IPS DF 19.7 (cell line): ENCODE results near the gene GNA15.
"Not testable (repeated sequence)": the region's sequence is repeated elsewhere in the genome, so short reads cannot be mapped to it uniquely, and the experiment has no call there.

Source experiments
- DNase-seq: peaks from one replicate; pipeline ENCODE4 v3.0.0-alpha.2; 2013; ENCODE audit warnings: low read depth, low spot score

GNA15 gene

DNA sequence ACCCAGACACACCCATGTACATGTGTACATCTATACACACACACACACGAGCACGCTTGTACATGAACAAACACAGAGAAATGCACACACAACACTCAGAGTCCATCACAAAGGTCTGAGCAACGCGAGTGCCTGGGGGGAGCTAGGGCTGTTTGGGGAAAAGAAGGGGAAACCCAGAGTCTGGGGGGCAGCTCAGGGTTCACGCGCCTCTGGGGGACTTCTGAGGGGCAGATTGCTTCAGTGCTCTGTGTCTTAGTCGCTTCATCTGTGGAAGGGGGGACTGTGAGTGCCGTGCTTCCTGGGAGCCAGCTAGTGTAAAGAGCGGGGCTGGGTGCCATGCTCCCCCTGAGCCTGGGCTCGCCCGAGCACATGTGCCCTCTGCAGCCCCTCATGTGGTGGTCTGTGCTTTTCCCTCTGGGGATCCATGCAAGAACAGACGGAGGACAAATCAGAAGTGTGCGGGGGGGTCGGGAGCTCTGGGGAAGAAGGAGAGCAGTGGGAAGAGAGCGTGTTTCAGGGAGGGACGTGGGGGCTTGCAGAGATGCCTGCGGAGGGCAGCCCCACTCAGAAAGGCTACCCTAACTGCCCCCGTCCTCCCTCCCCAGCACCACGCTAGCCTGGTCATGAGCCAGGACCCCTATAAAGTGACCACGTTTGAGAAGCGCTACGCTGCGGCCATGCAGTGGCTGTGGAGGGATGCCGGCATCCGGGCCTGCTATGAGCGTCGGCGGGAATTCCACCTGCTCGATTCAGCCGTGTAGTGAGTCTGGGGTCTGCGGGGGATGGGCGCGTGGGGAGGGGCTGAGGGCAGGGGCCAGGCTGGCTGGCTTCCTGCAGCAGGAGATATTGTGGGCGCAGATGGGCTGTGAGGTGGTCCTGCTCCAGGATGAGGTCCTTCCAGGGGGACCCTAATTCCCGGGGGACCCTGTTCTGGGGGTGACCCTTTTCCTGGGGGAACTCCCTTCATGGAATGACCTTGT is 14.0 kb downstream of the GNA15 start:
- no peak for DNase-seq

DNA sequence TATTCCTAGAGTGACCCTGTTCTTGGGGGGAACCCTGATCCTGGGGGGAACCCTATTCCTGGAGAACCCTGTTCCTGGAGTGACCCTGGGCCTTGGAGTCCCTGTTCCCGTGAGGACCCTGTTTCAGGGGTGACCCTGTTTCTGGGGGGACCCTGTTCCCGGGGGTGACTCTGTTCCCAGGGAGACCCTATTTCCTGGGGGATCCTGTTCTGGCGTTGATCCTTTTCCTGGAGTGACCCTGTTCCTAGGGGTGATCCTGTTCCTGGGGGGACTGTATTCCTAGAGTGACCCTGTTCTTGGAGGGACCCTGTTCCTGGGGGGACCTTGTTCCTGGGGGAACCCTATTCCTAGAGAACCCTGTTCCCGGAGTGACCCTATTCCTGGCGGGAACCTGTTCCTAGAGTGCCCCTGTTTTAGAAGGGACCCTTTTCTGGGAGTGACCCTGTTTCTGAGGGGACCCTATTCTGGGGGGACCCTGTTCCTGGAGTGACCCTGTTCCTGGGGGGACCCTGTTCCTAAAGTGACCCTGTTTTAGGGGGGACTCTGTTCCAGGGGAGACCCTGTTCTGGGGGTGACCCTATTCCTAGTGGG is 15.0 kb downstream of the GNA15 start:
- DNase-seq = no peak

DNA sequence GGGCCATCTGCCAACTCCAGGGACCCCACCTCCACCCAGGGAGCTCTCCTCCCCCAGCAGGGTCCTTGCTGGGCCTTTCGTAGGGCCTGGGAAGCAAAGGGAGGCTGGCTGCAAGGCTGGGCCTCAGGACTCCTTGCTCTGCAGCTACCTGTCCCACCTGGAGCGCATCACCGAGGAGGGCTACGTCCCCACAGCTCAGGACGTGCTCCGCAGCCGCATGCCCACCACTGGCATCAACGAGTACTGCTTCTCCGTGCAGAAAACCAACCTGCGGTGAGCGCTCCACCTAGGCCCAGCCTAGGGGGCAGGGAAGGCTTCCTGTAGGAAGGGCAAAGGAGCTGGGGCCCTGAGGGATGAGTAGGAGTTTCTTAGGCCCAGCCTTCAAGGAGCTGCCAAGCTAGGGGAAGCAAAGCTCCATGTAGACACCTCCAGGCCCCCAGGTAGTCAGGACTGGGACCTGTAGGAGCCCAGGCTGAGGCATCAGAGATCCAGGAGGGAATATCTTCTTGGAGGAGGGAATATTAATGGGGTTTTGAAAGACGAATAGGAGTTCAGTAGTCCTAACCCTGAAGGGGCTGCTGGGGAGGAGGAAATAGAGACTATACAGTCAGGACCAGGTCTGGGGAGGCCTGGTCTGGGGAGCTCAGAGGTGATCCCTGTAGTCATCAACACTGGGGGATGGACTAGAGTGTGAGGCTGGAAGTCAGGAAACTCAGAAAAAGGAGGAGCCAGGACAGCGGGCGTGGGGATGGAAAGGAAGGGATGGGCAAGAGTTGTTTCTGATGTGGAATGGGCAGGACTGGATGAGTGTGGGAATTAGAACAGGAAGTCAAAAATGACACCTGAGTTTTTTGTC is 16.0 kb downstream of the GNA15 start:
- DNase-seq = no peak

DNA sequence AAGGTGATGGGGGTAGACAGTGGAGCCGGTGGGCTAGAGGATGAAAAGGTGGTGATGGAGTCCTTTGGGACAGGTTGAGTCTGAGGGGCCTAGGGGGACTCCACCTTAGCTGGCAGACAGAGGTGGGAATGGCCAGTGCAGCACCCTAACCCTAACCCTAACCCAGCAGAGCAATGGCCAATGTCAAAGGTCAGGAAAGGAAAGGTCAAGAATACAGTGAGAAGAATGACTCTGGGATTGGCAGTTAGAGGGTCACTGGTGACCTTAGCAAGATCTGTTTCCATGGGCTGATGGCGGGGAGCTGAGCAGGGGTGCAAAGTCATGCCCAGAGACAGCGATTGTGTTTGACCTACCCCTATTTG is 16.6 kb downstream of the GNA15 start:
- DNase-seq = no peak

DNA sequence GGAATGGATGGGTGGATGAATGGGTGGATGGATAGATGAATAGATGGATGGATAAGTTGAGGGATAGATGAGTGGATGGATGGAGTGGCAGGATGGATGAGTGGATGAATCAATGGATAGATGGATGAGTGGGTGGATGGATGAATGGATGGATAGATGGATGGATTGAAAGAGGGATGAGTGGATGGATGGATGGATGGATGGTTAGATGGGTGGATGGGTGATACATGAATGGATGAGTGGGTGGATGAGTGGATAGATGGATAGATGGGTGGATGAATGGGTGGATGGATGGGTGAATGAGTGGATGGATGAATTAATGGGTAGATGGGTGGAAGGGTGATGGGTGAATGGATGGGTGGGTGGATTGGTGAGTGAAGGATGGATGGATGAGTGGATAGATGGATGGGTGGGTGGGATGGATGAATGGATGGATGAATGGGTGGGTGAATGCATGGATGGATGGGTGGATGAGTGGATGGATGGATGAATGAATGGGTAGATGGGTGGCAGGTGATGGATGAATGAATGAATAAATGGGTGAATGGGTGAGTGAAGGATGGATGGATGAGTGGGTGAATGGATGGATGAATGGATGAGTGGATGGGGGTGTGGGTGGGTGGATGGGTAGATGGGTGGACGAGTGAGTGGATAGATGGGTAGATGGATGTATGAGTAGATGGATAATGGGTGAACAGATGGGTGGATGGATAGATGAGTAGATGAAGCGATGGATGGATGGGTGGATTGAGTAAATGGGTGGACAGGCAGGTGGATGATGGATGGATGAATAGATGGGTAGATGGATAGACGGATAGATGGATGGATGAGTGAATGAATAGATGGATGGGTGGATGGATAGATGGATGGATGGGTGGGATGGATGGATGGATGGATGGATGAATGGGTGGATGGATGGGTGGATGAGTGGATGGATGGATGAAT is 17.7 kb downstream of the GNA15 start:
- DNase-seq = no peak

DNA sequence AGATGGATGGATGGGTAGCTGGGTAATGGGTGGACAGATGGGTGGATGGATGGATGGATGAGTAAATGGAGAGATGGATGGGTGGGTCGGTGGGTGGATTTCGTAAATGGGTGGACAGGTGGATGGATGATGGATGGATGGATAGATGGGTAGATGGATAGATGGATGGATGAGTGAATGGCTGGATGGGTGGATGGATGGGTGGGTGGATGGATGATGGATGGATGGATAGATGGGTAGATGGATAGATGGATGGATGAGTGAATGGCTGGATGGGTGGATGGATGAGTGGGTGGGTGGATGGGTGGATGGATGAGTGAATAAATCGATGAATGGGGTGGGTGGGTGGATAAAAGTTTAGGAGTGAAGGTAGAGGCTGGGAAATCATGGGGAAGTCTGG is 18.6 kb downstream of the GNA15 start:
- not testable (repeated sequence) for DNase-seq

DNA sequence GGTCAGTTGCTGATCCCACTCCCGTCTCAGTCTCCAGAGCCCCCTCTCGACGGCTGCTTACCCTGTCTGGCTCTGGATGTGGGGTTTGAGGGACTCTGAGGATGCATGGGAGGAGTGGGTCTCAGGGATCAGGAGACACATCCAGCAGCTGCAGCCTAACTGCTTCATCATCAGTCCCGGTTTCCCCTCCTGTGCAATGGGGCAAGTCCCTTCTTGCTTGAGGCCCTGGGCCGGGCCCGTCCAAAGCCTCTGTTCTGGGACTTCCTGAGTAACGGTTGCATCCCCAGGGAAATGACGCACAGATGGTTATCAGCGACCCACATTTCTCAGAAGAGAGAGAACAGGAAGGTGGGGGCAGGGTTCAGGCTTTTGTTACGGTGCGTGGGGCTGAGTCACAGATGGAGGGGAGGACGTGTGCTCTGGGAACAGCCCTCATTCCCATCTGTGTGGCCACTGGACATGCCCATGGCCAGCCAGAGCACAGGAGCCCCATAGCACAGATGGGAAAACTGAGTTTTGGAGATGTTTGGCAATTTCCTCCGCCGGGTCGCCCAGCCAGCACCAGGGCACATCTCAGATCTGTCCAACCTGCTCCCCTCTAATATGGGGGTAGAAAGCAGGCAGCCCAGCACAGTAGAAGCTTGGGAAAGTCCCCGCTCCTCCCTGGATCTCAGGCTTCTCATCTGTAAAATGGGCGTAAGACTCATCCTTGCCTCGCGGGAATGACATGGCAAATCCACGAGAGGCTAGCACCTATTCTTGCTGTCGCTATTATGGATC is 19.3 kb downstream of the GNA15 start:
- no peak for DNase-seq

DNA sequence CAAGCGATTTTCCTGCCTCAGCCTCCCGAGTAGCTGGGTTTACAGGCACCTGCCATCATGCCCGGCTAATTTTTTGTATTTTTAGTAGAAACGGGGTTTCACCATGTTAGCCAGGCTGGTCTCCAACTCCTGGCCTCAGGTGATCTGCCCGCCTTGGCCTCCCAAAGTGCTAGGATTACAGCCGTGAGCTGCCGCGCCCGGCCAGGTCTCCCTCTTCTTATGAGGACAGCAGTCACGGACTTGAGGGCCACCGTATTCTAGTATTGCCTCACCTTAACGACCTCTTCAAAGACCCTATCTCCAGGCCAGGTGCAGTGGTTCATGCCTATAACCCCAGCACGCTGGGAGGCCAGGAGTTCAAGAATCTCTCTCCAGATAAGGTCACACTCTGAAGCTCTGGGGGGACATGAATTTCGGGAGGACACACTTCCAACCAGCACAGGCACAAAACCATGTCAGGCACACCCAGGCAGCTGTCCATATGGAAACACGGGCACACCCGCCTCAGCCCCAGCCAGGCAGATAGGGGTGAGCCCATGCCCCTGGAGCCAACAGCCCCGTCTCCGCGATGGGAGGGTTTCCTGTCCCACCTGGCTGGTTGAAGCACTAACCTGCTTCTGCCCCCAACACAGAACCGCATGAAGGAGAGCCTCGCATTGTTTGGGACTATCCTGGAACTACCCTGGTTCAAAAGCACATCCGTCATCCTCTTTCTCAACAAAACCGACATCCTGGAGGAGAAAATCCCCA is 21.4 kb downstream of the GNA15 start:
- no peak for DNase-seq

DNA sequence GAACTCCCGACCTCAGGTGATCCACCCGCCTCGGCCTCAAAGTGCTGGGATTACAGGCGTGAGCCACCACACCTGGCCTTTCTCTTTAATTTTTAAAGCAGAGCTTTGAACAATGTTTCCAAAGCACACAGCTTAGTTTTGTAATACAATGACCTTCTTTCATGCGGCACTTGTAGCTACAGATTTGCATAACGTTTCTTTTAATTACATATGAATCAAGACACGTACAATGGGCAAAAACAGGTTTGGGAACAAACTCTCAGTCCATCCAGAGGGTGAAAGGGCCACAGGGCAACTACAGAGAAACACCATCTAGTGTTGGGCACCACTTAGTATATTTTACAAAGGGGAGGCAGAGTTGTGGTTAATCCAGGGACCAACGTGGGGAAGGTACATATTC is 23.7 kb downstream of the GNA15 start:
- DNase-seq = no peak

DNA sequence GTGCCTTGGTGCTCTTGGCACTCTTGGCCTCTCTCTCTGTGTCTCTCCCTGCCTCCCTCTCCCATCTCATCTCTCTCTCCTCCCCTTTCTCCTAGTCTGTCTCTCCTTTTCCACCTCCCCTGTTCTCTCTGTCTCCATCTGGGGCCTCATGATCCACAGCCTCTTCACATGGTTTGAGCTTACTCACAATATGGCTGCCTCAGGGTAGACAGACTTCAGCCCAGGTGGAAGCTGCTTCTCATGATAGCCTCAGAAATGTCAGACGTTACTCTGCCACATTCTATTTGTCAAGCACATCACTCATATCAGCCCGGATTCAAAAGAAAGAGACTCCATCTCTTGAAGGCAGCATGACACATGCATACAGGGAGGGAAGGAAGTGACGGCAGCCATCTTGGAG is 24.4 kb downstream of the GNA15 start:
- no peak for DNase-seq

DNA sequence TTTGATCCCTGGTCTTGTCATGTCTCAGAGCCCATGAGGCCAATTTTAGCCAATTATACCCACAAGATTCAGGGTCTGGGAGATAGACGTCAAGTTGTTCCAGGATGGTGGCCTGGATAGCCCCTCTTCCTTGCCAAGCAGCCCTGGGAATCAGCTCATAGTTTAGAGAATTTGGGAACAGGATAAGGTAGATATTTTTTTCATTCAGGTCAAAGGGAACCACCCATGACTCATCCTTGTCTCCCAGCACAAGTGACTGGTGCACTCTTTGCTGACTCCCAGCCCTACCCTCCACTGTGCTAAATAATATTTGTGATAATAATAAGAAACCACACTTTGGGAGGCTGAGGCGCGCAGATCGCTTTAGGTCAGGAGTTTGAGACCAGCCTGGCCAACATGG is 25.6 kb downstream of the GNA15 start:
- DNase-seq = no peak

DNA sequence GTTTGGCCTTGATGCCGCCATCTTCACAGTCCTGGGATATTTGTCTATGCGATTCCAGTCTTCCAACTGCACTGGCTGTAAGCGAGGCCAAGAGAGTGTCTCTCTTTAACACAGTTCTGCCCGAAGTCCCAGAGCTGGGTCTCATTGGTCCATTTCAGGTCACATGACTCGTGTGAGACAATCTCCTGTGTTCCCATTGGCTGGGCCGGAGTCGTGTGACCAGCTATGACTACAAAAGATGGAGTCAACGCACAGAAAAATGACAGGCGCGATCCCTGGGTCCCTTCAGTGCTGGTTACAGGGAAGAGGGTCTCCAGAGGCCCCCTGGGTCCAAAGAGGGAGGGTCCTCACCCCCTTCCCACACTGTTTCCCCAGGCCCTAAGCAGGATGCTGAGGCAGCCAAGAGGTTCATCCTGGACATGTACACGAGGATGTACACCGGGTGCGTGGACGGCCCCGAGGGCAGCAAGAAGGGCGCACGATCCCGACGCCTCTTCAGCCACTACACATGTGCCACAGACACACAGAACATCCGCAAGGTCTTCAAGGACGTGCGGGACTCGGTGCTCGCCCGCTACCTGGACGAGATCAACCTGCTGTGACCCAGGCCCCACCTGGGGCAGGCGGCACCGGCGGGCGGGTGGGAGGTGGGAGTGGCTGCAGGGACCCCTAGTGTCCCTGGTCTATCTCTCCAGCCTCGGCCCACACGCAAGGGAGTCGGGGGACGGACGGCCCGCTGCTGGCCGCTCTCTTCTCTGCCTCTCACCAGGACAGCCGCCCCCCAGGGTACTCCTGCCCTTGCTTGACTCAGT is 26.8 kb downstream of the GNA15 start:
- DNase-seq = no peak

DNA sequence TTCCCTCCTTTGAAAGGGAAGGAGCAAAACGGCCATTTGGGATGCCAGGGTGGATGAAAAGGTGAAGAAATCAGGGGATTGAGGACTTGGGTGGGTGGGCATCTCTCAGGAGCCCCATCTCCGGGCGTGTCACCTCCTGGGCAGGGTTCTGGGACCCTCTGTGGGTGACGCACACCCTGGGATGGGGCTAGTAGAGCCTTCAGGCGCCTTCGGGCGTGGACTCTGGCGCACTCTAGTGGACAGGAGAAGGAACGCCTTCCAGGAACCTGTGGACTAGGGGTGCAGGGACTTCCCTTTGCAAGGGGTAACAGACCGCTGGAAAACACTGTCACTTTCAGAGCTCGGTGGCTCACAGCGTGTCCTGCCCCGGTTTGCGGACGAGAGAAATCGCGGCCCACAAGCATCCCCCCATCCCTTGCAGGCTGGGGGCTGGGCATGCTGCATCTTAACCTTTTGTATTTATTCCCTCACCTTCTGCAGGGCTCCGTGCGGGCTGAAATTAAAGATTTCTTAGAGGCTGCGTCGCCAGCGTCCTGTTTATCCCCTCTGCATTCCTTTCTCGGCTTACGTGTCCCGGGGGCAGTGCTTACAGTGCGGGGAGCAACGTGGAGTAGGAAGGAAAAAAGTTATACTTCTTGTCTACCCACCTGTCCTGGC is 27.5 kb downstream of the GNA15 start:
- DNase-seq = no peak

DNA sequence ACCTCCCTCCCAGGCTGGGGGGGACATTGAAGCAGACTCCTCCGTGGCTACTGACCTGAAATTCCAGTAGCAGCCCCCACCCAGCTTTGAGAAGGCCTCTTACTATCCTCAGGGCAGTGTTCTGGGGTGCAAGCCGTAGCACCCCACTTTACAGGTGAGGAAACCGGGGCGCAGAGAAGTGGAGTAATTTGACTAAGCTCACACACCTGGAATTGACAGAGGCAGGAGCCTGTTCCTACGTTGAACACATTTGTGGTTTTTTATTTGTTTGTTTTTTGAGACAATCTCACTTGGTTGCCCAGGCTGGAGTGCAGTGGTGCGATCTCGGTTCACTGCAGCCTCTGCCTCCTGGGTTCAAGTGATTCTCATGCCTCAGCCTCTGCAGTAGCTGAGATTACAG is 28.1 kb downstream of the GNA15 start:
- no peak for DNase-seq

DNA sequence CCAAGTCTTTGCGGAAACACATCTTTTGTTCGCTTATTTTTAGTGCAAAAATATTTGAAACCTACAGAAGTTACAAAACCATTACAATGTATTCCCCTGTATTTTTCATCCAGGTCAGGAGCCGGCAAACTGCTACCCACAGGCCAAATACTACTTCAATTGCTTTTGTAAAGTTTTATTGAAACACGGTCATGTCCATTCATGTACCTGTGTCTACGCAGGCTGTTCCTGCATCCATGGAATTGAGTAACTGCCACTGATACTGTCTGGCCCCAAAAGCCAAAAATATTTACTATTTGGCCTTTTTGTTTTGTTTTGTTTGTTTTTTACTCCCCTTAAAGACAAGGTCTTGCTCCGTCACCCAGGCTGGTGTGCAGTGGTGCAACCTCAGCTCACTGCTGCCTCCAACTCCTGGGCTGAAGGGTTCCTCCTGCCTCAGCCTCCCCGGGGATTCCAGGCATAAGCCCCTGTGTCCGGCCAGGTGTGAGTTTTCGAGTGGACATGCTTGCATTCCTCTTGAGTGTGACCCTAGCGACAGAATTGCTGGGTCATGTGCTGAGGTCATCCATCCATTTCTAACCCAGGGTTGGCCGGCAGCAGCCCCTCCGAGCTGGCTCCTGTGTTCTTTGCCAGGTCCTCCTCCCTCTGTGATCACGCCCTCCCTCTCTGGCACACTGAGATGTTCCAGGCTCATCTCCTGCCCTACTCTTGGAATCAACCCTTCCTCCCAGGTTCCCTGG is 31.9 kb downstream of the GNA15 start:
- no peak for DNase-seq

DNA sequence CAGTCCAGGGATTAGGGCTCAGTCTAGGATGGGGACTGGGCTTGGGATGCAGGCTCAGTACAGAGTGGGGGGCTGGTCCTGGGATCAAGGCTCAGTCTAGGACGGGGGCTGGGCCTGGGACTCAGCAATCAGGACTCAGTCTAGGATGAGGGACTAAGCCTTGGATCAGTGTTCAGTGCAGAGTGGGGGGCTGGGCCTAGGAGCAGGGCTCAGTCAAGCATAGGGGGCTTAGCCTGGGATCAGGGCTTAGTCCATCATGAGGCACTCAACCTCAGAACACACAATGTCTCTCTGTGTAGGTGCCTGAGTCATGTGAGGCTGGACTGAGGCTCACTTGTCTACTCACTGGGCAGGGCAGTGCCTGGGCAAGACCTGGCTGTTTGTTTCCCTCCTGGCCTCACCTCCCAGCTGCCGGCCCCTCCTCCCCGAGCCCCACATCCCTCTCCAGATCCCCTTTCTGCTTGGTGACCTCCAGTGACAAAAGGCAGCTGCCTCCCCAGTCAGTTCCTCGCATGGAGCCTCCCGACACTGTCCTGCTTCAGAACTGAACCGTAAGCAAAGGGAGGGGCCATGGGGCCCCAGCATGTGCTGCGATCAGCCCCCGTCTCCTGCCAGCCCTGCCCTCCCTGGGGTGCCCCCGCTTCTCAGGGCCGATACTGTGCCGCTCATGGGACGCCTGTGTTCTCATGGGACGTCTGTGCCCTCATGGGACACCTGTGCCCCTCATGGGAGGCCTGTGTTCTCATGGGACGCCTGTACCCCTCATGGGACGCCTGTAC is 36.2 kb downstream of the GNA15 start:
- DNase-seq = no peak

DNA sequence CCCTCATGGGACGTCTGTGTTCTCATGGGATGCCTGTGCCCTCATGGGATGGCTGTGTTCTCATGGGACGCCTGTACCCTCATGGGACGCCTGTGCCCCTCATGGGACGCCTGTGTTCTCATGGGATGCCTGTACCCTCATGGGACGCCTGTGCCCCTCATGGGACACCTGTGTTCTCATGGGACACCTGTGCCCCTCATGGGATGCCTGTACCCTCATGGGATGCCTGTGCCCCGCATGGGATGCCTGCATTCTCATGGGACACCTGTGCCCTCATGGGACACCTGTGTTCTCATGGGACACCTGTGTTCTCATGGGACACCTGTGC is 36.8 kb downstream of the GNA15 start:
- not testable (repeated sequence) for DNase-seq
